EL (cell line): ENCODE measurements around the gene SPA17.
A peak's percentile ranks its signal among the peaks of the same experiment; 100 is the strongest.

ENCODE experiments used
- DNase-seq: peaks from one replicate; pipeline ENCODE4 v3.0.0-alpha.2; 2016

SPA17 gene

DNA sequence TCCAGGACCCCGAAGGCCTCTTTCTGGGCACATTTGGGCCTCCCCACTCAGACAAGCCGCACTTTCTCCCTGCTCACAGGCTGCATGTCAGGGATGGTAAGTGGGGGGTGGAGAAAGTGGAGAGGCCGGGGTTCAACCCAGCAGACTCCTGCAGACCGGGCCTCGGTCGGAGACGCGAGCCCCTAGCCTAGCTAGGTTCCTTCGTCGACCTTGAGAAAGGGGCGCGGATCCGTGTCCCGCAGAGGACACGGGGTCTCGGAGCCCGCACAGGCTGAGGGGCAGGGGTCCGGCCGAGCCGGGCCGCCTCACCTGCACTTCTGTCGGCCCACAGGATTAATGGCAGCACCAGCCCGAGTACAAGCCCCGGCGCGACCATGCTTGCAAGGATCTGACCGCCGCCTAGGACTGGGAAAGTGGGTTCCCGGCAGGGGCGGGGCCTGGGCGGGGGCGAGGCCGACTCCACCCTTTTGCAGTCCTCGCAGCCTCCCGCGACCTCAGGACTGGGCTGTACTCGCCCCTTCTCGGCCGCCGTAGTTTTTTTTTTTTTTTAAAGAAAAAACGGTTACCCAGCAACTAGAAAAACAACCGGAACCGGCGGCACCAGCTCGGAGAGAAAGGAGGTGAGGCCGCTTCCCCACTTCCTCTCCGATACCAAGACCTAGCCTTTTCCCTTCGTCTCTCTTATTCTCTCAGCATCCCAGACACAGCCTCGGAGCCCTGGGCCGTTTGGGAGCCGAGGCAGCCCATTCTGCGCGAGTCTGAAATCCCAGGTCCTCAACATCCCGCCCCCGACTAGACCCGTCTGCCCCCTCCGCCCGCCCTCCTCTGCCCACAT, at the start of gene SPA17, which contains the start of gene SIAE:
TSS of gene SPA17 (plus strand) at position 572 of the 835 bp plus-strand sequence. CDS start 1,361 bp downstream, outside the sequence.
TSS of gene SIAE (minus strand) at position 407 of the 835 bp plus-strand sequence. CDS start at position 376, 31 bp downstream.
- peak; percentile 94 for DNase-seq

GRCh38 chr11:124625504-124626168, 48.1 kb upstream of the SPA17 start:
- no peak for DNase-seq

DNA sequence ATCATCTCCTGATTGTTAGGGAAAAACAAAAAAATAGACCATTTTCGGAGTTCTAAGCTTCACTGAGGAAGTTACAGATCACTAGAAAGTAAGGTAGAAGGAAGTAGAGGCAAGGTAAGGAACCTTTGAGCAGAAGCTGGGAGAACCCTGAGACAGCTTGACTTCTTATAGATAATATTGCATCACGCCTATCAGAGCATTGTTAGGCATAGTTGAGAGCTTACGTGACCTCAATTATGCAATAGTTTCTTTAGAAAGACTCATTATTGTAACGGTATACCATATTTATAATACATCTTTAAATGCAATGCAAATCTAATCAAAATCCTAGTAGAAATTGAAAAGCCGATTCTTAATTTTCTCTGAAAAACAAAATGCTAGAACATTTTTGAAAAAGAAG, 46.2 kb upstream of the SPA17 start:
- DNase-seq, result no peak

- DNase-seq, result no peak
Measured at GRCh38 chr11:124629961-124630360, 43.7 kb upstream of the SPA17 start.

DNA sequence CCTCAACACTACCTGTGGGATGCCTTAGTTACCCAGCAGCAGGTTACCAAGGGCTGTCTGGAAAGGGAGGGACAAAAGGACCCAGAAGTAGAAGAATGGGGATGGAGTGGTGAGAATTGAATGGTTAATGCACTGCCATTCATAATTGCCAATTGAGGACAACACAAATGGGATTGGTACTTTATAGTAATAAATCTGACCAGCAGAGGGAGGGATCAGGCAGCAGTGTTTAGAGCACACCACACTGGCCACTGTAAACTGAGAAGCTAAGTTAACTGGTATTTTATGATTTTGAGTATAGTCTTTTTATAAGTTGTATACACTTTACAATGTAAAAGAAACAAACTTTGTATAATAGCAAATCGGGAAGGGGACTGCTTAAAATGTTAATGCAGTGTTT, 40.3 kb upstream of the SPA17 start:
- no peak for DNase-seq

GRCh38 chr11:124635932-124636331, 37.8 kb upstream of the SPA17 start:
- DNase-seq, result no peak

- no peak for DNase-seq
Measured at GRCh38 chr11:124638500-124638899, 35.2 kb upstream of the SPA17 start.

DNA sequence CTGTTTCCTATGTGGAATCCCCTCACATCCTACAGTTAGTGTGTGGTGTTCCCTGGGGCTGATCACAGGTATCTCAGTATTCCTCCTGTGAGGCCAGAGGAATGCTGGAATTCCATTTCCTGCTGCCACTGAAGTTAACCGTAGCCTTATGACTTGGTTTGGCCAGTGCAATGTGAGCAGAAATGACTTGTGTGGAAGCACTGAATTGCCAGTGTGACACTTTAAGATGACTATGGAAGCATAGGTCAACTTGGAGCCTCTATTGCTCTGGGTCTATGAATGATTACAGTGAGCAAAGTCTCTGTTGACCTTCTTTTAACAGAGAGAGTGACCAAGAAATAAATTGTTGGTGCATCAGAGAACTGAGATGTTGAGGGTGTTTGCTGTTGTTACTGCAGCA, 34.5 kb upstream of the SPA17 start:
- DNase-seq, result no peak

GRCh38 chr11:124640666-124641065, 33.0 kb upstream of the SPA17 start:
- DNase-seq, result no peak

GRCh38 chr11:124642628-124643027, 31.1 kb upstream of the SPA17 start:
- DNase-seq, result no peak

DNA sequence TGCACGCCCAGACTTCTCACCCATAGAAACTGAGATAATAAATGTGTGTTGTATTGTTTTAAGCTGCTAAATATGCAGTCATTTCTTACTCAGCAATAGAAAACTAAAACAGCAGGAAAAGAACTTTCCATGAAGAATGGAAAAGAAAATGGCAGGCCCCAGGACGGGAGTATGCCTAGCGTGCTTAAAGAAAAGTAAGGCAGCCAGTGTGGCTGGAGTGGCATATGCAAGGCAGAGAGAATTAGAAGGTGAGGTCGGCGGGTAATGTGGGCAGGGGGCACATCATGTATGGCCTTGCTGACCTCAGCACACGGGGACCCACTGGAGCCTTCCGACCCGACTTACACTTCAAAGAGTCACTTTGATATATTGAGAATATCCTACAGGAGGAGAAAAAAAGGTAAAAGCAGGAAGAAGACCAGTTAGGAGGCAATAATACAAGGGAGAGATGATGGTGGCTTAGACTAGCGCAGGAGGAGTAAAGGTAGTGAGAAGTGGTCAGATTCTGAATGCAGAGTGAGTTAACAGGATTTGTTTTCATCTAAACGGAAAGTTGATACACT, 30.6 kb upstream of the SPA17 start:
- no peak for DNase-seq

DNA sequence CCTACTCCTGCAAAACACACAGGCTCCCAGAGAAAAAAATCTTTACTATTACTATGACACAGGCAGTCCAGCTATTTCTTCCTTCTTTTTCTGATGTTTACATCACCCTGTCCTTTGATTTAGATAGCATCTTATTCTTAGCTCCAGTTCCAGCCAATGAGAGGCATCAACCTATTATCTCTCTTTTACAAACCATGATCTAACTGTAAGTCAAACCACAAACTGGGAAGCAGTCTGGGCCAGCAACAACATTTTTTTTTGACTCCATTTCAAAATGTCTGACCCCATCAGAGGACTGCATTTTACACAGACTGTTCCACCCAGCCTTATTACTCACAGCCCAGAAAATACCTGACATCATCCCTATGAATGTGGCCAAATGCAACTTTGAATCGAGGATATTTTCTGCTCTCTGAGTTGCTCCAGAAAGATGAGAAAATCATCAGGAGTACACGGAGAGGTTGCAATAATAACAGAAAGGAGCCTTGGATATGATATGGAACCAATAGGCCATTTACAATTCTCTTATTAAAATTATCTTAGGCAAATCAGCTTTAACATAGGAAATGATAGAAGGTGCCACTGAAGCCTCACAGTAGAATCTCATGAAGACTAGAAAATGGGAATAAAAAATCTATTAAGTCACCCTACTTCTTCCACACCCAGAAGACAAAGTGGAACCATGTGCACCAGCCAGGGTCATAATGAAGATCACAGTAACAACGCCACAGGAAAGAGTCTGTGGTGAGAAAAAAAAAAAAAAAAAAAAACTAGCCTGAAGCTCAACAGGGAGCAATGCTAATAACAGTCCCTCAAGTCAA, 29.9 kb upstream of the SPA17 start:
- DNase-seq, result peak; percentile 79

GRCh38 chr11:124644426-124645280, 29.1 kb upstream of the SPA17 start:
- peak; percentile 79 for DNase-seq

- no peak for DNase-seq
Measured at GRCh38 chr11:124646148-124646547, 27.6 kb upstream of the SPA17 start.

DNA sequence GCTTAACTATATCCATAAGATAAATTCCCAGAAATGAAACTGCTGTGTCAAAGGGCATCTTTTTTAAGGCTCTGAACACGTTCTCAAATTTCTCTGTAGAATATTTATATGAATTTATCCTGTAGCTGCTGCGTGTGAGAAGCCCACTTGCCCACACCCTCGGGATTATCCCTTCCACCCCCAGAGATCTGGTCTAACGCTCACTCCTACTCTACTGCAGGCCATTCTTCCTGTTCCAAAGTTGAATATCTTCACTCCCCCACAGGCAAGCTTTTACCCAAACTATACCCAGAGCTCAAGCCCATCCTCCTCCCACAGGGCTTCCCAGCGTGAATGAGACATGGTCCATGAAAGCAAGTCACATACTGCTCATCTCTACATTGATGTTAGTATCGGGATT, 25.1 kb upstream of the SPA17 start:
- no peak for DNase-seq

DNA sequence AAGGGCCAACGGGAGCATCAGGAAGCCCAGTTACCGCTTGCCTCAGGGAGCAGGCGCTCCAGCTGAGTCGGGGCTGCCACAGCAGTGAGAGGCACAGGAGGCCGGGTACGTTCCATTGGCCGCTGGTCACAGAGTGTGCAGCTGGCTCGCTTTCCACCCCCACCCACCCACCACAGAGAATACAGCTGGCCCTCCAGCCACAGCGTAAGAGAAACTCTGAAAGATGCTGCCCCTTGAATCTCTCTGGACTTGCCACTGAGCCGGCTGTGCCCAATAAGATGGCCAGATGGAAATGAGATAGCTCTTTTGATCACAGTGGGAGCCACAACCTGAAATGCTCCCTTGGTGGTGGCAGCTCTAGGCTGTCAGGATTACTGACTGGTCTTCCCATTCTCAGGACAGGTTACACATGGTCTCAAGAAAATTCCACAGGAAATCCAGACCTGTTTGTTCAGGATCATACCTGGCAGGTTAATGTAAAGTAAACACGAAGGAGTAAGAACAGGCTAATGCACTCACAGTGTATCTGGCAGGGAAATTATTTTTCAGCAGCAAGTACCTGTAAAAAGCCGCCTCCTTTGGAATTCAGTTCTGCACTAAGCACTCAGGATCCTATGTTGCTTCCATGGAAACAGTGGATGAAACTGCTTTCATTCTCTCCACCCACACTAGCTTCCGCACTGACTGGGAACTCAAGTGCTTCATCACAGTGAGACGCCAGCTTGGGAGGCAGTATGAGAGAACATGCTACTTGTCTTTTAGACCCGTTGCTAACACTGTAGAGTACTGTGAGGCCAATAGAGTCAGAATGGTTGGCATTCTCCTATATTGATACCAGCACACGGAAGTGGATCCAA, 16.7 kb upstream of the SPA17 start:
- no peak for DNase-seq

GRCh38 chr11:124657904-124658303, 15.8 kb upstream of the SPA17 start:
- DNase-seq, result no peak

DNA sequence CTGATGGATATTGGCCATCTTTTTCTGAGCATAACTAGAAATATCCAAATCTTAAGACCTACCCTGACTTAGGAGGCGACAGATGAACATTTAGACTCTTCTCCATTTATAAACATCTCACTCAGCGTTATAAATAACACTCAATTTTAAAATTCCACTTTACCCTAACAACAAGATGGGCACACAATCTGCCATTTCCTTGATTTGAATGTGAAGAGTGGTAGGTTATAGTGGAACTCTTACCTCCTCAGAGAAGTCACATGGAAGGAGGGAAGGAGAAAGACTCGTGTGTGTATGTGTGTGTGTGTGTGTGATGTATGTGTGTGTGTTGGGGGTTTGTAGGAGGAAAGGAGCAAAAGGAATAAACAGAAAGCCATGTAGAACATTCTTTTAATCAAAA, 15.2 kb upstream of the SPA17 start:
- no peak for DNase-seq

DNA sequence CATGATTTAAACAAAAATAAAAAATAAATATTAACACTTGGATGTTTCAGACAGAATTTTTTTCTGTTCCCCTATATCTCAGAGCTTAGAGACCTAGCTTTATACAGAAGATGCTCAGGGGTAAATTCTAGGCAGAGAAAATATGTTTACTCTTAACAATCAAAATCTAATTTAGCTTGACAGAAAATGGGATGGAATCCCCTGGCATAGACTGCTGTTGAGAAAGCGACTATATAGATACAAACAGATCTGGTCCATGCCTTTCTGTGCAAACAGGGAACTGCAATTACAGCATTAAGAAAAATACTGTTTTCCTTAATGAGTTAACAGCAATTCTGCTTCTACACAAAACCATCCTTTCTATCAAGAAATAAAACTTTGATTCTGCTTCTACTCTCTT, 14.7 kb upstream of the SPA17 start:
- no peak for DNase-seq

- DNase-seq, result no peak
Measured at GRCh38 chr11:124661553-124661952, 12.2 kb upstream of the SPA17 start.

- no peak for DNase-seq
Measured at GRCh38 chr11:124662106-124662505, 11.6 kb upstream of the SPA17 start.
